ENCODE results near the gene KLHDC10.

GRCh38 chr7:130107949-130108674 is 37.8 kb downstream of the KLHDC10 start:
- no peak for TF ChIP-seq CTCF (IDR thresholded peaks at IDR 0.05)
- TF ChIP-seq EP300 (IDR thresholded peaks at IDR 0.05): no peak
